DMS79 treated with DMSO at 0.1 percent for 48 hours (cell line): Measurements from ENCODE around the gene TBRG4.
"Not testable (repeated sequence)": the region's sequence is repeated elsewhere in the genome, so short reads cannot be mapped to it uniquely, and the experiment has no call there.

Source experiments
- DNase-seq: peaks from one replicate; lab custom pipeline; 2025; lab: John Stamatoyannopoulos, UW

TBRG4 gene

DNA sequence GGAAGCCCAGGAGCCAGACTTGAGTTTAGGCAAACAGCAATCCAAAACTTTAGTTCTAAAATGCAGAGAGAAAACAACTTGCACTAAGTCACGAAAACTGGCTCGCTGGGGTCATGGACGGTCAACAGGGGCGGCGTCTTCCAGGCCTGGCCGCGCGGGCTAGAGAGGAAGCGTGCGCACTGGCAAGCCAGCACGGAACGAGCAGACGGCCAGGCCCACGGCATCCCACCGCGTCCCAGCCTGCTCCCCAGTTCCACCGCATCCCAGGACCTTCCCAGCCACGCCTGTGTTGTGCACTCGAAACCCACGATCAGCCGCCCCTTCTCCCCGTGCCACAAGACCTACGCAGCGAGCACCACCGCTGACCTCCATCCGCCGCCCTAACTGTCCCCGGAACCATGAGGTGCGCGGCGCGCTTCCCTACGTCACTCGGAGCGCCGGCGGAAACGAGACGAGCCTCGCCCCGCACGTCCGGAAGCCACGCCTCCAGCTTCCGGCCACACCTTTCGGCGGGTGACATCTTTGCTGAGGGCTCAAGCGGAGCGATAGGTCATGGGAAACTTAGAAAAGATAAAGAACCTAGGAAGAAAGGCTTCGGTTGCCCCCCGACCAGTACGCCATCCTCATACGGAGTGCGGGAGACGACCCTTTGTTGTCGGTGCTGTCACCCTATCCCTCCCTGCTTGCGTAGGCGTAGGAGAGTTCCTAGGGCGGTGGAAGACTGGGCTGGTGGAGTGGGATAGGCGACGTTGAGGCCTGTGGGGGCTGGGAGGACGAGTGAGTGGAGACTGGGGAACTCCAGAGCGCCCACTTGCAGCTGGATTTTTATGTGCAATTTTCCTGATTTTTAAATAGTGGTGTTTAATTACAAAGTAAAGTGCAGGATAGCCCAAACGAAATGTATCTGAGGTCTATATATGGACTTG is at the start of gene TBRG4:
TSS of gene TBRG4 (minus strand) at position 400 of the 926 bp plus-strand sequence. CDS start 2,460 bp downstream, outside the sequence.
- DNase-seq = peak; percentile 99

DNA sequence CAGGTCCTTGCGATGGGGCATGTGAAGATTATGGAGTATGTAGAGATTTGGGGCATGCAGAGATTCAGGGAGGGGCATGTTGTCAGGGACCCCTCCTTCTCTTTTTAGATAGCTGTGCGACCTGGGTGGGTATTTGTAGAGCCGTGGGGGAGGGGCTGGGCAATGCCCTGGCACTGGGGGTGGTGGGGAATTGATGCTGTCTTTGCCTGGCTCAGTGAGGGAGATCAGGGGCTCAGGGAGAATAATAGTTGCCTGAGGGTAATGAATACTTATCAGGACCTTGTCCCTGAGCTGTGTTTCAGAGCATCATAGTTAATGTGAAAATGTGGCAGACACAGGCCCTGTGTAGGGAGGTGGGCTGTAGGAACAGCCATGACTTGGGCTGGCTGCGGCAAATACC is 49.6 kb upstream of the TBRG4 start:
- no peak for DNase-seq

DNA sequence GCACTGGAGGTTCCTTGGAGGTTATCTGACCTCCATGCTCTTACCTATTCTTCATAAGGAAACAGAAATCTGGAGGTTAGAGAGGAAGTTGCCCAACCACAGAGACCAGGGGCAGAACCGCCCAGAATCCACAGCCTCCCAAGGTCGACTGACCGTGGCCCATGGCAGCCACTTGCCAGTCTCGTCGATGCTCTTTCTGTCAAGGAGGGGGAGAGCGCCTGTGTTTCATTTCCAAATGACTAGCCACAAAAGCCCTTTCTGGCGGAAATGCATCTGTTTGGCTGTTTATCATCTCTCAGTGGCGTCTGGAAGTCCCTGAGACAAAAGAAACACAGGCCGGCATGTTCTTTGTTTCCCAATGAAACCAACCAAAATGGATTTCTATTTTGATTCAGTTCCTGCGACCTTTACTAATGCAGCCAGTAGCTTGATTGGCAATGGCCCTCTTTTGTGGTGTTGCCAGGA is 49.0 kb upstream of the TBRG4 start:
- DNase-seq = no peak

DNA sequence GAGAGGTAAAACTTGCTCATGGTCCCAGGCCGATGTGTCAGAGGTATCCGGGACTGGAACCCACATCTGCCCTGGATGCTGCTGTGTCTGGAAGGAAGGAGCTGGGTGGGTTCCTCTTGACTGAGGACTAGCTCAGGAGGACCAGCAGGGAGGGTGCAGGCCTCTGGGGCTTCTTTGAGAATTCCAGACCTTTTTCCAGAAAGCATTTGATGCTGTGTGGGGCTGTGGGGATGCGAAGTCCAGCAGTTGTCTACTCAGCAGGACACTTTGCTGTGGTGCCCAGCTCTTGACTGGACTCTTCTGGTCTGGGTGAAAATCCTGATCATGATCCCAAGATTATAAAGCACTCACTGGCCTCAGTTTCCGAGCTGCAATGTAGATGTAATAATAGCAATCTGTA is 47.8 kb upstream of the TBRG4 start:
- DNase-seq = no peak

DNA sequence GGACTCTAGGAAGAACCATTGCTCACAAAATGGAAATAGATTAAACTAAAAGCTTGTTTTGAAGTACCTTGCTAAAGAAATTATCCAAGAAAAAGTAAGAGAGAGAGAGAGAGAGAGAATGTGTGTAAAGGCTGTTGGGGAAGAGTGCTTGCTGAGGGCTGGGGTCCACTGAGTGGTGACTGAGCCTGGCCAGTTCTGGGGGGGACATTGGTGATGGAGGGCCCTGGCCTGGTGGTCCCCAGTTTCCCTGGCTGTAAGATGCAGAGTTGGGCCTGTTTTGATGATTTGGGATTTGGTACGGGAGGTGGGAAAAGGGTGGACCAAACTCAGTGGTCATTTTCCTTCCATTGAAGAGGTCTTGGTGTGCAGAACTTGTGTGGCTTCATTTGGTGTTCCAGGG is 47.0 kb upstream of the TBRG4 start:
- DNase-seq = no peak

DNA sequence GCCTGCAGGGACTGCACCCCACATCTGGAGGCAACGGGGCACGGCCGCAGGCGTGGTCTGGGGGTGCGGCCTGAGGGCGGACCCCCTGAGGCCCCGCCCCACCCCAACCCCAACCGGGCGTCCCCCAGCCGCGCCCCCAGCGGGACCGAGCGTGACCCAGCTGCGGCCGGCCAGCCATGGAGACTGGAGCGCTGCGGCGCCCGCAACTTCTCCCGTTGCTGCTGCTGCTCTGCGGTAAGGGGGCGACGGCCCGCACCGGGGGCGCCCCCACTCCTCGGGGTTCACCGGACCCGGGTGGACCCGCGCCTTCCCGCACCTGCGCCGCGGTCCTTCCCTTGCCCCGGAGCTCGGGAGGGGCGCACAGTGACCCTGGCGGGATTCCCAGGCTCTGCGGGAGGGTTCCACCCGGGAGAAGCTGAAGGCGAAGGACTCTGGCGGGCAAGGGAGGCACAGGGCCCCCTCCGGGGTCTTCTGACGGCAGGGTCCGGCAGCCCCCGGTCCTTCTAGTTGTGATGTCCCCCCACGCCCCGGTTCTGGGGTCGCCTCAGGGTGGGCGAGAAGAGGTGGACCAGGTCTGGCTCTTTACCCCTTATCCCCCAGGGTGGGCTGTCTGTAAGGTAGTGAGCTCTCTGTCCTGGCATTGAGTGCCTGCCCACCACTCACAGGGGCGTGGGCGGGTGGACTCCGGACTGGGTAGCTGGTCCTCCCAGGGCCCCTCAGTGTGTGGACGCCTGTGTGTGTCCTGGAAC is 46.3 kb upstream of the TBRG4 start, which contains the start of gene RAMP3:
TSS of gene RAMP3 (plus strand) at position 139 of the 749 bp plus-strand sequence. CDS start at position 177, 38 bp downstream.
- peak; percentile 40 for DNase-seq

DNA sequence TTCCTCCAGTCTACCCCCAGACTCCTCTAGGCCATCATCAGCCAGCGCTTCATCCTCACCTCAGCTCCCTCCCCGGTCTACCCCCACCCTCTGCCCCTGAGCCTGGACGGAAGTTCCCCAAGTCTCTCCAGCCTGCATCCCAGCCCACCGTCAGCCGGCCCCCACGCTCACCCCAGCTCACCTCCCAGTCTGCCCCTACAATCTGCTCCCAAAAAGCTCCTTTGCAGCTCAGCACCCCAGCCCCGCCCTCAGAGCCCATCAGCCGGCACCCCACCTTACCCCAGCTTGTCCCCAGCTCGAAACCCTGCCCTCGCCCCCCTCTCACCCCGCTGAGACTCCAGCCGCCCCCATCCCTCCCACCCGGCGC is 45.8 kb upstream of the TBRG4 start:
- DNase-seq = no peak

DNA sequence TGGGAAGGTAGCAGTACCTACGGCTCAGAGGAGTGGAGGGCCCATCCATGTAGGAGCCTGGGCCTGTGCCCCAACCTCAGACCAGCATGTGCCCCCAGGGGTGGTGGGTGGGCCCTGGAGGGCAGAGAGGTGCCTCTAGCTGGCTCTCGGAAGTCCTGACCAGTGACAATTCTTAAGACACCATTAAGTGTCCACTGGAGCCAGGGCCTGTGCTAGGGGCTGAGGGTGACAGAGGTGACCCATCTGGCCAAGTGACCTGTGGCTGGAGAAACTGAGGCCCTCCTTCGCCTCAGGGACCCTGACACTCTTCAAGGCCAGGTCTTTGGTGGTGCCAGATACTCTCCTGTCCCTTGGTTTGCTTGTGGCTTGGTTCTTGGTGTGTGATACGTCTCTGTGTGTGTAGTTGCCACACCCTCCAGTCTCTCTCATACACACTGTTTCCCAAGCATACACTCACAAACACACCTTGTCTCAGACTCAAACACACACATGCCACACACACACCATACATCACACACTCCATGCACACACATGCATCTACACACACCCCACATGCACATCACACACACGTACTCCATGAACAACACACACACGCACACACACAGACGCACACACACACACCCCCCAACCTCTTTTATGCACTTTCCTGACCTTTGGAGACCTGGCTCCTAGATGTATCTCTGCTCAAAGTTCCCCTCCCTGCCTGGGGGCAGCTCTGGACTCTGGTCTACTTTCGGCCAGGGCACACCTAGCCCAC is 45.2 kb upstream of the TBRG4 start:
- DNase-seq = no peak

DNA sequence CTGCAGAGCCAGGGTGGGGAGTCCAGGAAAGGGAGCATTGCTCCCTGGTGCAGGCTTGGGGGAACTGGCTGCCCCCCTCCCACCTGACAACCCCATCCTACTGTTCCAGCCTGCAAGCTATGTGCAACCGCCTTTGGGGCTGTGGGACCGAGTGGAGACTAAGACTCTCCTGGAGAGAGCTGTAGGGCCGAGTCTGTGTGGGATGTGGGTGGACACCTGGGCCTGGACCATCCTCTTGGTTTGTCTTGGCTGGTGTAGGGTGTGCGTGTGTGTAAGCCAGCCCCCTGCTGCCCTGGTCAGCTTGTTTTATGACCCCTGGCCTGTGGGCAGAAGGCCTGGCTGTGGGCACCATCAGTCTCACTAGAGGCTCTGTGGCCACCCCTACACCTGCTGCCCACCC is 44.4 kb upstream of the TBRG4 start:
- DNase-seq = no peak

DNA sequence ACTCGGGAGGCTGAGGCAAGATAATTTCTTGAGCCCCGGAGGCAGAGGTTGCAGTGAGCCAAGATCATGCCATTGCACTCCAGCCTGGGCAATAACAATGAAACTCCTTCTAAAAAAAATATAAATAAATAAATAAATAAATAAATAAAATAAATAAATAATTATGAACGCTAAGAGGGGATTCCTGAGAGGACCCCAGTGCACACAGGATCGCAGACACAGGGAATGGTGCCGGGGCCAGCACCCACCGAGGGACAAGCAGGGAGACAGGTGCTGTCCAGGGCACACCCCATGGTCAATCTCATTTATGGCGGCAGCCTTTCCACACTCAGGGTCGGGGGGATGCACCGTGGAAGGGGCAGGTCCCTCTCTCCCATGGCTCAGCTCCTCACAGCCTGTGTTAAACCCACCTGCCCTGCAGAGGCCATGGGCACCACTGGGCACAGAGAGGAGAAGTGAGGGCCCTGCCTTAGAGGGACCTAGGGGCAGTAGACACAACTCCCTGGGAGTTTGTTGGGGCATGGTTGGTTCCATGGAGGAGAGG is 43.9 kb upstream of the TBRG4 start:
- DNase-seq = no peak

DNA sequence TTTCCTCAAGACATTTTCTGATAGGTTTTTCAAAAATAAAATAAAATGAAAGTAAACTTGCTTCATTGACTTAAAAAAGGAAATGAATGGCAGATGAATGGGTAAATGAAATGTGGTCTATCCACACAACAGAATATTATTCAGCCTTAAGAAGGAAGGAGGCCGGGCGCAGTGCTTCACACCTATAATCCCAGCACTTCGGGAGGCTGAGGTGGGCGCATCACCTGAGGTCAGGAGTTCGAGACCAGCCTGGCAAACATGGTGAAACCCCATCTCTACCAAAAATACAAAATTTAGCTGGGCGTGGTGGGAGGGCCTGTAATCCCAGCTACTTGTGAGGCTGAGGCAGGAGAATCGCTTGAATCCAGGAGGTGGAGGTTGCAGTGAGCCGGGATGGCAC is 42.4 kb upstream of the TBRG4 start:
- not testable (repeated sequence) for DNase-seq

DNA sequence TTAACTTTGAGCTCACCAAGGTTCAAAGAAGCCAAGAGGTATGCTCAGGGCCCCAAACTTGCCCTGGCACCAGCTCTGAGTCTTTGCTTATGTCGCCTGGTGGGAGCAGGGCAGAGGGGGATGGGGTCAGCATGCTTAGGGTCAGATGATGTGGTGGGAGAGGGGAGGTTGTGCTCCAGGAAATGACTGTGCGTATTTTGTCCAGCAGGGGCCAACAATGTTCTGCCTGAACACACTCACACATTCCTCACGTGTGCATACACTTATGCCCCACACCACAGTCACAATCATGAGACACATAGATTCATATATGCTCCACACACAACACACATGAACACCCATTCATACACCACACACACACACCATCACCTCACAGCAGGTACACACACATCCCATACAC is 41.7 kb upstream of the TBRG4 start:
- no peak for DNase-seq

DNA sequence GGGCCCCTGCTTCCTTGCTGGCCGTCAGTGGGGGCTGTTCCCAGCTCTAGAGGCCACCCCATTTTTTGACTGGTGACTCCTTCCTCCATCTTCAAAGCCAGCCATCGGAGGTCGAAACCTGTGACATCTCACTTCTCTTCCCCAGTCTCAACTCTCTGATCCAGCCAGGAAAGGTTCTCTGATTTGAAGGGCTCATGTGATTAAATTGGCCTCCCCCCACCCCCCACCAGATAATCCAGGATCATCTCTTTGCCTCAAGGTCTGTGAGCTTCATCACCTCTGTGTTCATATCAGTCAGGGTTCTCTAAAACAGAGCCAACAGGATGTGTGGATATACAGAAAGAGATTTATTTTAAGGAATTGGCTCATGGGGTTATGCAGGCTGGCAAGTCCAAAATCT is 40.5 kb upstream of the TBRG4 start:
- DNase-seq = no peak

DNA sequence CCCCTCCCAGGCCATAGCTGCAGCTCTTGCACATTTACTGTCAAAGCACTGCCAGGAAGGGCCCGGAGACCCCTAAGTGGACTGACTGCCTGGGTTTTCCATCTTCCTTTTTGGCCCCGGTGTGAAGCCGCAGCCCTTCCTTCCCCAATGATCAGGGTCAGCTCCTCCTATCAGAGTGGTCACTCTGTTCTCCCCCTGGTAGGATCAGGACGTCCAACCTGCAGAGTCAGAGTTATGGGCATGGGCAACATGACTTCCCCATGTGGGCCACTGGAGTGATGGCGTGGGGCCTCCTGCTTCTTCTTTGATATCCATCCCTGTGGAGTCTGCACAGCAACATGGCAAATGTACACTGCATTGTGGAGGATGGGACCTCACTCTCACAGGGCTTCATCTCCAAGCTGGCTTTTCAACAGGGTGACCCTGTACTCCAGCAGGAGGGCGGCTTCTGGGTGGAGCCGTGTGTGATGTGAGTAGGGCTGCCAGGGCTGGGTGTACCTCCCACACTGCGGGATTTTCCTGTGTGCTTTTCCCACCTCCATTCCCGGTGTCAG is 39.7 kb upstream of the TBRG4 start:
- DNase-seq = no peak

DNA sequence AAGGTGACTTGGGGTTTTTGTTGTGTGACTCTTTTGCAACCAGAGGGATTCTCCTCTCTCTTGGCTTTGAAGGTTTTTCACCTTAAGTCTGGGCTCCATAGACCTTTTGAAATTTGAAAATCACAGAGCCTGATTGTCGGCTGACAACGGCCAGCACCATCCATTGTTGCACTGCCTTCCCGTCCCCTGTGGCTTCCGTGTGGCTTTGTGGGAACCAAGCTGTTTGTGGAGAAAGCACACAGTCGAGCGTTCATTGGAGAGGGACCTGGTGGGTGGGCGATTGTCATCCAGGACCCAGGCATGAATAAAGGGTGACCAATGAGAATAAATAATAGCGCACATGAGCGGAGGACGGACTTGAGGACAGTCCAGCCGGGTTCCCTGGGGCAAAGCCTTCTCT is 38.7 kb upstream of the TBRG4 start:
- DNase-seq = no peak

DNA sequence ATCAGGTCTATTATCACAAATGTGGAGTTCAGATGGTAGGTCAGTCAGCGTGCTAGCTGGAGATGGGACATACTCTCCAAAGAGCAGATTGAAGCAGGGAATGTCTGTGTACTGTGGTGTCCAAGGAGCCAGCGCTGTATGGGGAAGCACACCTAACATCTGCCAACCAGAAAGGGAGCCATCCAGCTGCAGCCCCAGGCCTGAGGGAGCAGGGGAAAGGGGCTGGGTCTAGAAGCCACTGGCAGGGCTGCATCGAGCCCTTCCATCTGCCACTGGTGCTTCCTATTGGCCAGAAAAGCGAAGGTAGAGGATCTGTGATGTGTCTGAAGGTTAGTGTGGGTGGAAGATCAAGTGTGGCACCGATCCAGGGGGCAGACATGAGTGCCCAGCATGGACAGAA is 38.1 kb upstream of the TBRG4 start:
- no peak for DNase-seq

DNA sequence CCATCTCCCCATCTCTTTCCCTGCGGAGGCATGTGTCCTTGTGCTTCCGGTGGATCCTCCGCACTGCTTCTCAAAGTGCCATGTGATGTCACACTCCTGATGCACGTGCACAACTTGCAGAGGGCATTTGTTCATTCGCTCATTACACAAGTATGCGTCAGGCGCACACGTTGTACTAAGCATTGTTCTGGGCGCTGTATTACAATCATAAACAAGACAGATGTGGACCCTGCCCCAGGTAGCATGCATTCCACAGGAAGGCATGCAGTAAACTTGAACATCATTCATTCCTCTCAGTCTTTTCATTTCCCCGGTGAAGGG is 37.1 kb upstream of the TBRG4 start:
- DNase-seq = no peak

DNA sequence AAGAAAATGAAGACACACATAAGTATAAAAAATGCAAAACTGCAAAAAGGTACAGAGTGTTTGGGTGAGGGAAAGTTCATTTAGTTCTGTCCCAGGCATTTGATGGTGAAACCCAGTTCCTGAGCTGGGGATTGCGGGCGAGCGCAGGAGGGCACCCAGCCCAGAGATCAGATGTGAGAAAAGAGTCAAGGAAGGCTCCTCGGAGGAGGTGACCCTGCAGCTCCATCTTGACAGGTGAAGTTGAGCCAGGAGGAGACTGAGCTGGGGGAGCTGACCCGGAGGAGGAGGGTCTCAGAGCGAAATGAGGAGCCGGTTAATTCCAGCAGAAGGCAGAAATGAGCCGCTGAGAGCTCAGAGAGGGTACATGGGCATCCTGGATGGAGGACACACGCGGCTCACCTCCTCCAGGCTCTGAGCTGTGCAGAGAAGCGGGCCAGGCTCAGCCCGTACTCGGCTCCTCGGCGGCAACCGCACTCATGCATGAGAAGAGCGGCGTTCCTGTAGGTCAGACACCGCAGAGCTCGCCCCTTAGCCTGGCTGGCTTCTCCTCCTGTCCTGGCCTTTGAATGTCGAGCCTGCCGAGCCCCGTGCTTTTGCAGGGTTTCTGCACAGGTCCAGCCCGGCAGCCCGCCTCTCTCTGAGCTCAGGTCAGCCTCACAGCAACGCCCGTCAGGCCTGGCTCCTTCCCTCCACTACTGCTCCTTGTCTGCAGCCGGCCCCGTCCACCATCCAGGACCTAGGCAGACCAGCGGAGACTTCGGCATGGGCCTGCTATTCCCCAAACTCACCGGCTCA is 36.6 kb upstream of the TBRG4 start:
- no peak for DNase-seq

DNA sequence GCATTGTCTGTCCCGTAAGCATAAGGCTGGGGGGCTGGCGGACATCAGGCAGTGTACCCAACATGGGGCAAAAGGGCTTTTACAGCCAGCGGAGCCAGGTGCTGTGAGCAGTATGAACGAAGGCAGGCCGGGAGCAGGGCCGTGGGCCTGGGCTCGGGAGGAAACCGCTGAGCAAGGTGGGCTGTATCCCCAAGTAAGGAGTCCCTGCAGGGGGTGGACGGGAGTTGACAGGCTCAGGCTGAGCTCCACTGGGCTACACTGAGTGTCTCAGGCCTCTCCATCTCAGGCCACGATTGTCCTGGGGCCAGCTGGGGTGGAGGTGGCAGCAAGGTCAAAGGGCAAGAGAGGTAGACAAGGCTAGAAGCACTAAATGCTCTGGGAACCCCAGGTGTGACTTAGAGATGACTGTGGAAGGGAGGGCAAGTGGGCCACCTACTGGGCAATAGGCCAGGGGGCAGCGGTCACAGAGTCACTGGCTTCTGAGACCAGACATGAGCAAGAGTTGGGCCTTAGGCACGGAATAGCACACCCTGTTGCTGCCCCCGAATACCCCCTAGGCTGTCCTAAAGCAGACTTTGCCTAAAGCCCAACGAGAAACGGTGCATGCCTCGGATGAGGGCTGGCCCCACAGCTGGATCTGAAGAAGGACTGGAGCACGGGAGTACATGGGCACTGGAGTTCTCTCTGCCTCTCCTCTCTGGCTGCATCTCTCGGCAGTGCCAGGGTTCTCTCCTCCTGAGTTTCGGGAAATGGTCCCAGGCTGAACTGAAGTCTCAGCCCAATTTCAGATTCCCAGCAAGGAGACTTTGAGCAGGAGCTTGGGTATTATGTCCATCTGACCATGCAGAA is 35.3 kb upstream of the TBRG4 start:
- DNase-seq = no peak

DNA sequence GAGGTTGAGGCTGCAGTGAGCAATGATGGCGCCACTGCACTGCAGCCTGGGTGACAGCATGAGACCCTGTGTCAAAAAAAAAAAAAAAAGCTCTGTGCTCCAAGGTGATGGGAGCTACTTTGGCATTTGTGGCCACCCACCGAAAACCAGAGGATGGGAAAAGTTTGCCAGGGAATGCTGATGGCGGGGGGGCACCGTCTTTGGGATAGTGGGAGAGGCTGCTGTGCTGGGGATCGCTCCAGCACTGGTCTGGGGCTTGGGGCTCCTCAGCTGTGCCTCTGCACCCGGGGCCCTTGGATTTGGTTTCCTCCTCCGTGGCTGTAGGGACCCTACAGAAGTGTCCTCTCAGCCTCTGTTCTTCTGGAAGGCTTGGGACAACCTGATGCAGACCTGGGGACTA is 34.4 kb upstream of the TBRG4 start:
- DNase-seq = no peak
